Panc1 (cell line): Measurements from ENCODE around the gene DBT.

Experiments used
- POLR2AphosphoS5 ChIP-seq: IDR thresholded peaks from 2 replicates; pipeline ENCODE4 v1.6.1; 2012; ENCODE audit warnings: mild to moderate bottlenecking, low read depth, low read length, moderate library complexity
- TF ChIP-seq, protein P1 (sequence below): fragments of 450-650 bp; IDR thresholded peaks from 2 replicates; pipeline ENCODE4 v1.5.1; 2017; ENCODE audit warnings: mild to moderate bottlenecking
- TF ChIP-seq, protein P2 (sequence below), 2 experiments: IDR thresholded peaks; 2 replicates each; pipeline ENCODE4 v1.6.1; 2011 to 2012; ENCODE audit warnings: low read depth in 2 of 2, control low read depth in 1 of 2, low read length in 1 of 2, mild to moderate bottlenecking in 1 of 2, moderate library complexity in 1 of 2; ENCODE audit not compliant: insufficient read depth in 1 of 2

DNA sequence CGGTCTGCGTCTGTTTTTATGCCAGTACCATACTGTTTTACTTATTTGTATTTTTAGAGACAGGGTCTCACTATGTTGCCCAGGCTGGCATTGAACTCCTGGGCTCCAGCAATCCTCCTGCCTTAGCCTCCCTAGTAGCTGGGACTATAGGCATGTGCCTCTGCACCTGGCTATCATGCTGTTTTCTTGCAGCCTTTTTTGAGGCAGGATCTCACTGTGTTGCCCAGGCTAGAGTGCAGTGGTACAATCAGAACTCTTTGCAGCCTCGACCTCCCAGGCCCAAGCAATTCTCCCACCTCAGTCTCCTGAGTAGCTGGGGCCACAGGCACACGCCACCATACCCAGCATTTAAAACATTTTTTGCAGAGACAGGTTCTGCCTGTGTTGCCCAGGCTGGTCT lies 66.3 kb downstream of the DBT start:
- TF ChIP-seq, protein P1, sequence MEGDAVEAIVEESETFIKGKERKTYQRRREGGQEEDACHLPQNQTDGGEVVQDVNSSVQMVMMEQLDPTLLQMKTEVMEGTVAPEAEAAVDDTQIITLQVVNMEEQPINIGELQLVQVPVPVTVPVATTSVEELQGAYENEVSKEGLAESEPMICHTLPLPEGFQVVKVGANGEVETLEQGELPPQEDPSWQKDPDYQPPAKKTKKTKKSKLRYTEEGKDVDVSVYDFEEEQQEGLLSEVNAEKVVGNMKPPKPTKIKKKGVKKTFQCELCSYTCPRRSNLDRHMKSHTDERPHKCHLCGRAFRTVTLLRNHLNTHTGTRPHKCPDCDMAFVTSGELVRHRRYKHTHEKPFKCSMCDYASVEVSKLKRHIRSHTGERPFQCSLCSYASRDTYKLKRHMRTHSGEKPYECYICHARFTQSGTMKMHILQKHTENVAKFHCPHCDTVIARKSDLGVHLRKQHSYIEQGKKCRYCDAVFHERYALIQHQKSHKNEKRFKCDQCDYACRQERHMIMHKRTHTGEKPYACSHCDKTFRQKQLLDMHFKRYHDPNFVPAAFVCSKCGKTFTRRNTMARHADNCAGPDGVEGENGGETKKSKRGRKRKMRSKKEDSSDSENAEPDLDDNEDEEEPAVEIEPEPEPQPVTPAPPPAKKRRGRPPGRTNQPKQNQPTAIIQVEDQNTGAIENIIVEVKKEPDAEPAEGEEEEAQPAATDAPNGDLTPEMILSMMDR: no peak
- TF ChIP-seq POLR2AphosphoS5: no peak
- TF ChIP-seq, protein P2, sequence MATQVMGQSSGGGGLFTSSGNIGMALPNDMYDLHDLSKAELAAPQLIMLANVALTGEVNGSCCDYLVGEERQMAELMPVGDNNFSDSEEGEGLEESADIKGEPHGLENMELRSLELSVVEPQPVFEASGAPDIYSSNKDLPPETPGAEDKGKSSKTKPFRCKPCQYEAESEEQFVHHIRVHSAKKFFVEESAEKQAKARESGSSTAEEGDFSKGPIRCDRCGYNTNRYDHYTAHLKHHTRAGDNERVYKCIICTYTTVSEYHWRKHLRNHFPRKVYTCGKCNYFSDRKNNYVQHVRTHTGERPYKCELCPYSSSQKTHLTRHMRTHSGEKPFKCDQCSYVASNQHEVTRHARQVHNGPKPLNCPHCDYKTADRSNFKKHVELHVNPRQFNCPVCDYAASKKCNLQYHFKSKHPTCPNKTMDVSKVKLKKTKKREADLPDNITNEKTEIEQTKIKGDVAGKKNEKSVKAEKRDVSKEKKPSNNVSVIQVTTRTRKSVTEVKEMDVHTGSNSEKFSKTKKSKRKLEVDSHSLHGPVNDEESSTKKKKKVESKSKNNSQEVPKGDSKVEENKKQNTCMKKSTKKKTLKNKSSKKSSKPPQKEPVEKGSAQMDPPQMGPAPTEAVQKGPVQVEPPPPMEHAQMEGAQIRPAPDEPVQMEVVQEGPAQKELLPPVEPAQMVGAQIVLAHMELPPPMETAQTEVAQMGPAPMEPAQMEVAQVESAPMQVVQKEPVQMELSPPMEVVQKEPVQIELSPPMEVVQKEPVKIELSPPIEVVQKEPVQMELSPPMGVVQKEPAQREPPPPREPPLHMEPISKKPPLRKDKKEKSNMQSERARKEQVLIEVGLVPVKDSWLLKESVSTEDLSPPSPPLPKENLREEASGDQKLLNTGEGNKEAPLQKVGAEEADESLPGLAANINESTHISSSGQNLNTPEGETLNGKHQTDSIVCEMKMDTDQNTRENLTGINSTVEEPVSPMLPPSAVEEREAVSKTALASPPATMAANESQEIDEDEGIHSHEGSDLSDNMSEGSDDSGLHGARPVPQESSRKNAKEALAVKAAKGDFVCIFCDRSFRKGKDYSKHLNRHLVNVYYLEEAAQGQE (IDR thresholded peaks at IDR 0.05; ENCODE audit: insufficient read depth in 1 of 2, low read depth in 2 of 2, low read length in 1 of 2): no peak
